K562 (cell line): ENCODE data around the gene PPA1. TPM values are rescaled to one million over a fixed set of nuclear protein-coding genes. Genes with fewer than 3 reads are reported as not detected.

Experiments used
- ATAC-seq: fragments of 200-7000 bp; cut with Tn5 transposase; 3 replicates; pipeline ENCODE4 v1.9.1; 2020; ENCODE audit warnings: moderate library complexity
- BruUV-seq: library from RNA; stranded (reverse); fragments of 400-500 nt; replicated peaks from 2 replicates; lab custom pipeline; 2021; lab: Mats Ljungman, UMichigan
- CTCF ChIA-PET: fragments of 300-600 bp; formaldehyde crosslinking; extraction: SDS; loops from one replicate; lab custom pipeline; 2021; ENCODE audit warnings: low intra/inter-chr PET ratio; lab: Yijun Ruan, JAX
- POLR2A ChIA-PET: fragments of 300-600, 350-650 bp; sonication (Branson Sonifier 250); formaldehyde crosslinking; extraction: SDS; loops from one replicate; lab custom pipeline; 2021; ENCODE audit warnings: antibody characterized with exemption, inconsistent platforms; lab: Yijun Ruan, JAX
- DNase-seq, 4 experiments: peaks; one replicate each; pipeline versions ENCODE4 v3.0.0 to v3.0.0-alpha.2; 2011 to 2018; ENCODE audit warnings: low spot score in 3 of 4, mixed read lengths in 3 of 4; ENCODE audit errors: extremely low read depth in 1 of 4
- FAIRE-seq: peaks from 2 replicates; lab custom pipeline; 2011; peaks lifted over from hg19 to GRCh38; lab: Jason Lieb, UNC
- H2AFZ ChIP-seq: 2 replicates; pipeline ENCODE4 v1.6.0; 2011; ENCODE audit warnings: low read depth, low read length, control low read depth, inconsistent platforms
- H3K27ac ChIP-seq: fragments of 200-600 bp; 3 replicates; pipeline ENCODE4 v1.8.0; 2011; ENCODE audit warnings: low read depth, mild to moderate bottlenecking, control low read depth, inconsistent platforms, low read length, moderate library complexity, mixed read lengths; ENCODE audit errors: extremely low read depth
- H3K27me3 ChIP-seq, 2 experiments: fragments of 300-600 bp in 1 of 2; 2 replicates in 1 of 2; 3 replicates in 1 of 2; pipeline versions ENCODE4 v1.6.0 to v1.8.0; 2011; ENCODE audit warnings: inconsistent platforms in 2 of 2, low read length in 2 of 2, mild to moderate bottlenecking in 1 of 2, mixed read lengths in 1 of 2, moderate library complexity in 1 of 2; ENCODE audit not compliant: control insufficient read depth in 2 of 2, insufficient read depth in 2 of 2
- H3K36me3 ChIP-seq: fragments of 300-600 bp; 3 replicates; pipeline ENCODE4 v1.8.0; 2011; ENCODE audit warnings: mild to moderate bottlenecking, low read length, inconsistent platforms; ENCODE audit not compliant: control insufficient read depth, insufficient read depth
- H3K4me1 ChIP-seq, 2 experiments: fragments of 200-600 bp in 1 of 2; replicated peaks in 1 of 2; 2 replicates in 1 of 2; 3 replicates in 1 of 2; pipeline versions ENCODE4 v1.5.1 to v1.8.0; 2011; ENCODE audit warnings: inconsistent platforms in 2 of 2, low read length in 2 of 2, mild to moderate bottlenecking in 1 of 2, mixed read lengths in 1 of 2, moderate library complexity in 1 of 2; ENCODE audit not compliant: control insufficient read depth in 2 of 2, insufficient read depth in 2 of 2
- H3K4me2 ChIP-seq: 2 replicates; pipeline ENCODE4 v1.6.1; 2011; ENCODE audit warnings: low read length, control low read depth, inconsistent platforms, mixed read lengths; ENCODE audit not compliant: insufficient read depth
- H3K4me3 ChIP-seq: fragments of 200-600 bp; sonication (generic), shearing (Covaris generic); 2 replicates; pipeline ENCODE4 v1.5.1; 2016; ENCODE audit warnings: control low read depth, inconsistent platforms
- H3K79me2 ChIP-seq: fragments of 200-600 bp; 3 replicates; pipeline ENCODE4 v1.8.0; 2011; ENCODE audit warnings: low read length, inconsistent platforms; ENCODE audit not compliant: control insufficient read depth, insufficient read depth
- H3K9ac ChIP-seq, 2 experiments: 2 replicates each; pipeline versions ENCODE4 v1.6.0 to v1.6.1; 2011; ENCODE audit warnings: low read depth in 2 of 2, low read length in 2 of 2, control low read depth in 1 of 2, inconsistent platforms in 1 of 2, mild to moderate bottlenecking in 1 of 2, mixed read lengths in 1 of 2; ENCODE audit not compliant: insufficient read depth in 1 of 2
- H3K9me1 ChIP-seq: one replicate; pipeline ENCODE4 v1.6.0; 2011; ENCODE audit warnings: inconsistent platforms, mild to moderate bottlenecking, low read length, moderate library complexity; ENCODE audit not compliant: control insufficient read depth, insufficient read depth
- H3K9me3 ChIP-seq: replicated peaks from 2 replicates; pipeline ENCODE4 v1.5.1; 2011; ENCODE audit warnings: low read depth, low read length, inconsistent platforms; ENCODE audit not compliant: control insufficient read depth, insufficient read depth
- H4K20me1 ChIP-seq: replicated peaks from 2 replicates; pipeline ENCODE4 v1.6.1; 2011; ENCODE audit warnings: low read length, inconsistent platforms, mixed read lengths; ENCODE audit not compliant: control insufficient read depth, insufficient read depth
- E4F1 ChIP-seq: fragments of 250-450 bp; sonication (Bioruptor Pico); IDR thresholded peaks from 2 replicates; pipeline ENCODE4 v1.5.0; 2021; ENCODE audit warnings: mild to moderate bottlenecking, borderline replicate concordance
- EP400 ChIP-seq: fragments of 450-650 bp; IDR thresholded peaks from 2 replicates; pipeline ENCODE4 v1.6.1; 2017; ENCODE audit warnings: antibody characterized with exemption, mild to moderate bottlenecking, moderate library complexity
- MAFG ChIP-seq: fragments of 450-650 bp; conservative IDR thresholded peaks from 2 replicates; pipeline ENCODE4 v1.6.1; 2016; ENCODE audit warnings: missing genetic modification characterization, missing compliant biosample characterization
- MYNN ChIP-seq, 2 experiments: sonication (generic); formaldehyde crosslinking in 1 of 2; IDR thresholded peaks; 2 replicates each; pipeline versions ENCODE4 v1.5.0 to v1.6.1; 2016 to 2020; ENCODE audit warnings: antibody characterized with exemption in 1 of 2, missing genetic modification reagents in 1 of 2
- NBN ChIP-seq: fragments of 450-650 bp; IDR thresholded peaks from 2 replicates; pipeline ENCODE4 v1.6.1; 2016; ENCODE audit warnings: low read depth, mild to moderate bottlenecking
- NFE2 ChIP-seq: IDR thresholded peaks from 2 replicates; pipeline ENCODE4 v1.6.1; 2014; ENCODE audit warnings: antibody characterized with exemption, low read depth
- NFE2L1 ChIP-seq: fragments of 450-650 bp; IDR thresholded peaks from 2 replicates; pipeline ENCODE4 v1.6.1; 2016; ENCODE audit warnings: missing genetic modification characterization, low read depth, mild to moderate bottlenecking, missing compliant biosample characterization, moderate library complexity, borderline replicate concordance
- NFYB ChIP-seq: IDR thresholded peaks from 2 replicates; pipeline ENCODE4 v1.6.1; 2011; ENCODE audit warnings: mild to moderate bottlenecking, moderate library complexity; ENCODE audit not compliant: insufficient read length; ENCODE audit errors: extremely low read depth
- PURB ChIP-seq: sonication (generic); formaldehyde crosslinking; IDR thresholded peaks from 2 replicates; pipeline ENCODE4 v1.9.0; 2021; ENCODE audit warnings: low read depth, mild to moderate bottlenecking, missing genetic modification reagents
- RBM17 ChIP-seq: fragments of 200-400 bp; formaldehyde crosslinking; IDR thresholded peaks from 2 replicates; pipeline ENCODE4 v1.6.1; 2017; ENCODE audit warnings: low read depth, mild to moderate bottlenecking, low read length, borderline replicate concordance
- TAL1 ChIP-seq: fragments of 450-650 bp; IDR thresholded peaks from 2 replicates; pipeline ENCODE4 v1.6.1; 2016; ENCODE audit warnings: mild to moderate bottlenecking
- ZFP1 ChIP-seq: fragments of 450-650 bp; formaldehyde crosslinking; IDR thresholded peaks from 2 replicates; pipeline ENCODE4 v1.4.0; 2020; ENCODE audit warnings: mild to moderate bottlenecking, mixed read lengths
- ZNF354B ChIP-seq: fragments of 250-450 bp; sonication (Bioruptor Pico); IDR thresholded peaks from 2 replicates; pipeline ENCODE4 v1.4.0; 2020
- WGBS: fragments of 100-300 bp; shearing (Covaris generic); methylation state at CpG from one replicate; pipeline ENCODE4 v1.1.6; 2016; ENCODE audit warnings: low coverage, mixed read lengths; ENCODE audit not compliant: insufficient coverage; ENCODE audit errors: missing lambda C conversion rate; 5-methylcytosine and 5-hydroxymethylcytosine counted together
- in situ Hi-C: fragments of 300-500 bp; cut with MboI; formaldehyde crosslinking; loops from 4 replicates; pipeline ENCODE4 v1.15.0; 2018; ENCODE audit warnings: inconsistent platforms, mixed read lengths
- intact Hi-C: fragments of 100-400 bp; cut with micrococcal nuclease; formaldehyde crosslinking; loops from 2 replicates; pipeline ENCODE4 v1.14.2; 2022
- polyA plus RNA-seq, 8 experiments: library from polyadenylated mRNA; depleted of rRNA in 4 of 8; stranded (reverse) in 5 of 8; unstranded in 3 of 8; fragments of >200 nt; fragmentation: Nextera tagmentation in 2 of 8; fragmentation: Illumina TruSeq in 1 of 8; extraction: Ambion mirVana in 2 of 8; extraction: Trizol in 1 of 8; gene quantifications; 2 replicates each; pipeline versions ENCODE4 v1.2.1 to v1.2.3, GENCODE V29; 2011 to 2014; ENCODE audit warnings: inconsistent platforms in 1 of 8, missing spikeins in 1 of 8
- total RNA-seq, 7 experiments: library from RNA; depleted of rRNA in 6 of 7; stranded (reverse); fragments of >200 nt in 6 of 7; fragmentation: Illumina TruSeq in 2 of 7; extraction: Trizol in 2 of 7; gene quantifications; 2 replicates each; pipeline versions ENCODE4 v1.2.1 to v1.2.3, GENCODE V29; 2011 to 2021; ENCODE audit warnings: low replicate concordance in 1 of 7

PPA1 gene
- total and polyA plus RNA-seq, 9 of the 15 experiments (the other 6 are each of a cell fraction or from before 2014, with no cell fraction given): 301 to 635 (median 471) TPM

- TF ChIP-seq E4F1 (CRISPR knock-in tag): no peak
- no peak for TF ChIP-seq TAL1
- no peak for TF ChIP-seq PURB (CRISPR knock-in tag)
- no peak for TF ChIP-seq EP400
- no peak for TF ChIP-seq MYNN (IDR thresholded peaks at IDR 0.05)
- no peak for TF ChIP-seq MYNN (CRISPR knock-in tag; IDR thresholded peaks at IDR 0.05)
- no peak for TF ChIP-seq RBM17
- TF ChIP-seq ZNF354B (CRISPR knock-in tag): no peak
- TF ChIP-seq NFYB: no peak
- no peak for TF ChIP-seq NBN
These were observed 48.4 kb upstream of the PPA1 start (continued) for GRCh38 chr10:70281609-70282008.

- FAIRE-seq: no peak
These were observed 46.9 kb upstream of the PPA1 start for GRCh38 chr10:70280099-70280498.

More at GRCh38 chr10:70280099-70280498, 46.9 kb upstream of the PPA1 start:
- DNase-seq: no peak
- under 1% methylated on average over 6 of the region's 6 CpGs for whole genome bisulfite sequencing
- 0 out of 2 replicates have a peak, but pooled peaks have one; percentile 13 for TF ChIP-seq NFE2
- TF ChIP-seq NFE2L1: 0 out of 2 replicates have a peak, but pooled peaks have one; percentile 3
- no peak for TF ChIP-seq ZFP1 (CRISPR knock-in tag)
- TF ChIP-seq MAFG (tag): peak; percentile 66
- Histone ChIP-seq H3K4me2 (no peak overlapping the region), H3K9me3 (no peaks in the 10 kb centered on the region), H3K9me1 (no peaks in the 10 kb centered on the region), H3K9ac (no peak overlapping the region), H3K4me3 (no peak overlapping the region), H3K27ac (no peak overlapping the region), H3K4me1 (peaks cover 0 to 7% of the 10 kb centered on the region in 2 experiments; a peak in 1 of 5 replicates), H3K79me2 (no peaks in the 10 kb centered on the region), H3K36me3 (no peaks in the 10 kb centered on the region), H2AFZ (no peak overlapping the region), H3K27me3 (peaks cover 42 to 50% of the 10 kb centered on the region in 2 experiments), H4K20me1 (no peaks in the 10 kb centered on the region)
- no TSS peak for BruUV-seq
- no peak for ATAC-seq
- in situ Hi-C loops: no loop called here
- POLR2A ChIA-PET: no interaction called here
- CTCF ChIA-PET: no interaction called here
- intact Hi-C loops: no loop called here
